ENCODE data around the gene SERTAD4. TPM values are rescaled to one million over a fixed set of nuclear protein-coding genes. Genes with fewer than 3 reads are reported as not detected.

SERTAD4 gene
- total RNA-seq, 1 experiment from 2014 or later: 3.9 TPM

- Histone ChIP-seq H2AK5ac (ENCODE audit: insufficient read length, low read length) (no peak overlapping the region), H2BK20ac (ENCODE audit: low read depth, low read length, poor library complexity, severe bottlenecking) (no peak overlapping the region), H3K27ac (ENCODE audit: insufficient read length, low read depth, low read length) (no peak overlapping the region), H4K20me1 (ENCODE audit: control insufficient read depth, insufficient read depth, insufficient read length) (no peaks in the 10 kb centered on the region), H4K8ac (replicated peaks; ENCODE audit: insufficient read length, low read depth, low read length) (no peak overlapping the region), H2BK12ac (ENCODE audit: insufficient read length, low read depth, low read length) (no peak overlapping the region), H2BK5ac (ENCODE audit: insufficient read length, low read length) (no peak overlapping the region), H2BK15ac (ENCODE audit: low read depth, low read length) (no peak overlapping the region), H3K23ac (ENCODE audit: insufficient read length, low read depth, low read length) (no peak overlapping the region), H3K79me2 (ENCODE audit: insufficient read depth, low read length) (no peaks in the 10 kb centered on the region), H4K5ac (ENCODE audit: insufficient read length, low read depth, low read length) (no peak overlapping the region), H3K9me3 (ENCODE audit: control insufficient read depth, low read depth, low read length) (no peaks in the 10 kb centered on the region), H3K4me2 (ENCODE audit: insufficient read depth, insufficient read length, low read length) (no peak overlapping the region), H3K27me3 (ENCODE audit: insufficient read depth, low read length) (no peaks in the 10 kb centered on the region), H3T11ph (ENCODE audit: low read length) (no peak overlapping the region), H4K91ac (ENCODE audit: insufficient read length, low read depth, low read length) (no peak overlapping the region), H3K9ac (ENCODE audit: extremely low read depth, insufficient read length, low read length) (no peak overlapping the region), H3K56ac (ENCODE audit: insufficient read length, low read depth, low read length) (no peak overlapping the region), H3K4me1 (ENCODE audit: insufficient read depth, low read length) (peaks cover 5% of the 10 kb centered on the region), H3K4ac (ENCODE audit: low read depth, low read length) (no peak overlapping the region), H3K23me2 (ENCODE audit: insufficient read length, low read depth, low read length, poor library complexity, severe bottlenecking) (no peaks in the 10 kb centered on the region), H2BK120ac (ENCODE audit: low read depth, low read length, poor library complexity, severe bottlenecking) (no peak overlapping the region), H3K14ac (ENCODE audit: insufficient read depth, low read length) (no peak overlapping the region), H3K79me1 (ENCODE audit: insufficient read depth, low read depth, low read length, poor library complexity, severe bottlenecking) (no peaks in the 10 kb centered on the region), H2AFZ (ENCODE audit: low read length) (no peak overlapping the region), H3K18ac (ENCODE audit: insufficient read length, low read depth, low read length) (no peak overlapping the region)
- no peak overlapping the region for H3K27ac Mint-ChIP-seq
- H3K9me3 Mint-ChIP-seq: no peaks in the 10 kb centered on the region
- TF ChIP-seq CTCF (conservative IDR thresholded peaks at IDR 0.05): no peak
- H3K4me3 Mint-ChIP-seq: no peak overlapping the region
- peaks cover 17 to 18% of the 10 kb centered on the region in 2 experiments for H3K4me1 Mint-ChIP-seq
- no CpG with 5 or more reads among the region's 8 CpGs for WGBS (ENCODE audit: extremely low coverage, insufficient read length, low lambda C conversion rate)
- DNase-seq: no peak
- H3K27me3 Mint-ChIP-seq (ENCODE audit: low read depth): peaks cover 6% of the 10 kb centered on the region
- no peaks in the 10 kb centered on the region for H3K36me3 Mint-ChIP-seq (ENCODE audit: insufficient read depth in 1 of 3, low read depth in 3 of 3)
These were observed 29.7 kb downstream of the SERTAD4 start for GRCh38 chr1:210262167-210262896.

All from H9 (cell line).